Stimulated activated CD4-positive, alpha-beta T cell treated with anti-CD3 and anti-CD28 coated beads, TNF-alpha, amount 100 ng/mL, for 24 hours (primary cell): ENCODE data around the gene PRSS12.
"Not testable (repeated sequence)": the region's sequence is repeated elsewhere in the genome, so short reads cannot be mapped to it uniquely, and the experiment has no call there.

Experiments used
- DNase-seq, 3 experiments: peaks; one replicate each; pipeline ENCODE4 v3.0.0-alpha.2; 2020; ENCODE audit warnings: low read depth in 3 of 3

Gene PRSS12, protein sequence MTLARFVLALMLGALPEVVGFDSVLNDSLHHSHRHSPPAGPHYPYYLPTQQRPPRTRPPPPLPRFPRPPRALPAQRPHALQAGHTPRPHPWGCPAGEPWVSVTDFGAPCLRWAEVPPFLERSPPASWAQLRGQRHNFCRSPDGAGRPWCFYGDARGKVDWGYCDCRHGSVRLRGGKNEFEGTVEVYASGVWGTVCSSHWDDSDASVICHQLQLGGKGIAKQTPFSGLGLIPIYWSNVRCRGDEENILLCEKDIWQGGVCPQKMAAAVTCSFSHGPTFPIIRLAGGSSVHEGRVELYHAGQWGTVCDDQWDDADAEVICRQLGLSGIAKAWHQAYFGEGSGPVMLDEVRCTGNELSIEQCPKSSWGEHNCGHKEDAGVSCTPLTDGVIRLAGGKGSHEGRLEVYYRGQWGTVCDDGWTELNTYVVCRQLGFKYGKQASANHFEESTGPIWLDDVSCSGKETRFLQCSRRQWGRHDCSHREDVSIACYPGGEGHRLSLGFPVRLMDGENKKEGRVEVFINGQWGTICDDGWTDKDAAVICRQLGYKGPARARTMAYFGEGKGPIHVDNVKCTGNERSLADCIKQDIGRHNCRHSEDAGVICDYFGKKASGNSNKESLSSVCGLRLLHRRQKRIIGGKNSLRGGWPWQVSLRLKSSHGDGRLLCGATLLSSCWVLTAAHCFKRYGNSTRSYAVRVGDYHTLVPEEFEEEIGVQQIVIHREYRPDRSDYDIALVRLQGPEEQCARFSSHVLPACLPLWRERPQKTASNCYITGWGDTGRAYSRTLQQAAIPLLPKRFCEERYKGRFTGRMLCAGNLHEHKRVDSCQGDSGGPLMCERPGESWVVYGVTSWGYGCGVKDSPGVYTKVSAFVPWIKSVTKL

DNA sequence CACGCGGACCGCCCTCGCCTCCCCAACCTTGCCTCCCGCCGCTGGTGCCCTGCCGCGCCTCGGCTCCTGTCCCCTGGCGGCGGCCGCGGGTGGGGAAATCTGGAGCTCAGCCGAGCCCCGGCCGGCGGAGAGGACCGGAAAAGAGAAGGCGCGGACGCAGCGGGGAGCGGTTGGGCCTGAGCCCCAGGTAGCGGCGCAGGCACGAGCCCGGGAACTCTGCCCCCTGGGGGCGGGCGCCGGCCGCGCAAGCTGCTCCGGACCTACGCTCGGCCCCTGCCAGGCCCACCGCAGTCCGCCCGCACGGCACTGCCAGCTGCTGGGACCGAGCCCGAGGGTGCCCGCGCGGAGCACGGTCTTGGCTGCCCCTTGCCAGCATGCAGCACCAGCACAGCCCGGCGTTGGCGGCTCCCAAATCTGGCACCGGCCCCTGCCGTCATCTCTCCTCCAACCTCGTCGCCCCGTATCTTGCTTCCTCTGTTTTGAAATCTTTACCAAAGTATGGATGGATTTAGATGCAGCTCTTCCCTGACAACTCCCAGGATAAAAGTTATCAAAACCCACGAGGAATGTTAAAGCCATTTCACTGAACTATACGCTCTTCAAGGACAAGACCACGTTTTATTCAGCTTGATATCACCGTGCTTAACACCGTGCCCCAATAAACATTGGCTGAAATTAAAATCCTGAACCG is at the start of gene PRSS12:
Gene PRSS12, minus strand, starts transcription at position 161 of the 691 bp plus-strand sequence. CDS start 283 bp downstream, outside the sequence.
- peak; percentile 5 to 65 (median 17) for DNase-seq

DNA sequence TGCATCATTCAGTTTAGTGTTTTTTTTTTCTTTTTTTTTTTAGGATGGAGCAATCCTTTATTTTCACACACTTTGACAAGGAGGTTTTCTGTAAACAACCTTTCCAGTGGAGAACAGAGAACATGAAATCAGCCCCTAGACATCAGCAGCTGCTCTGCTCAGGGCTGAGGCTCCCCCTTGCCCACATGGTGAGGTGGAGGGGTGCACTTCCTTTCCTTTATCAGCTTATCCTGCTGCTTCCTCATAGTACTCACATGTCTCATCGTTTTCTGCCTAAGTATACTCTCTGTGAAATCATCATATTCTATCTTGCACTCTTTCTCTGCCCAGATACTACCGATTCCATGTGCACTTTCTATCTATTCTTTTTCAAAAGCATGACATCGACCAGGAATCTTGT is 47.6 kb upstream of the PRSS12 start:
- DNase-seq, result no peak

DNA sequence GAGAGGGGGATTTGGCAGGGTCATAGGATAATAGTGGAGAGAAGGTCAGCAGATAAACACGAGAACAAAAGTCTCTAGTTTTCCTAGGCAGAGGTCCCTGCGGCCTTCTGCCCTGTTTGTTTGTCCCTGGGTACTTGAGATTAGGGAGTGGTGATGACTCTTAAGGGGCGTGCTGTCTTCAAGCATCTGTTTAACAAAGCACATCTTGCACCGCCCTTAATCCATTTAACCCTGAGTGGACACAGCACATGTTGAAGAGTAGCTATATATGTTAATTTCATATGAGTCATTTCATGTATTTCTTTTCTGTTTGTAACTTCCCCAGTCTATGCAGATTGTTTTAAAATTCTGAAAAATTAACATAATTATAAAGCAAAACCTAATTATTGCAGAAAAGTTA is 47.1 kb upstream of the PRSS12 start:
- not testable (repeated sequence) for DNase-seq

DNA sequence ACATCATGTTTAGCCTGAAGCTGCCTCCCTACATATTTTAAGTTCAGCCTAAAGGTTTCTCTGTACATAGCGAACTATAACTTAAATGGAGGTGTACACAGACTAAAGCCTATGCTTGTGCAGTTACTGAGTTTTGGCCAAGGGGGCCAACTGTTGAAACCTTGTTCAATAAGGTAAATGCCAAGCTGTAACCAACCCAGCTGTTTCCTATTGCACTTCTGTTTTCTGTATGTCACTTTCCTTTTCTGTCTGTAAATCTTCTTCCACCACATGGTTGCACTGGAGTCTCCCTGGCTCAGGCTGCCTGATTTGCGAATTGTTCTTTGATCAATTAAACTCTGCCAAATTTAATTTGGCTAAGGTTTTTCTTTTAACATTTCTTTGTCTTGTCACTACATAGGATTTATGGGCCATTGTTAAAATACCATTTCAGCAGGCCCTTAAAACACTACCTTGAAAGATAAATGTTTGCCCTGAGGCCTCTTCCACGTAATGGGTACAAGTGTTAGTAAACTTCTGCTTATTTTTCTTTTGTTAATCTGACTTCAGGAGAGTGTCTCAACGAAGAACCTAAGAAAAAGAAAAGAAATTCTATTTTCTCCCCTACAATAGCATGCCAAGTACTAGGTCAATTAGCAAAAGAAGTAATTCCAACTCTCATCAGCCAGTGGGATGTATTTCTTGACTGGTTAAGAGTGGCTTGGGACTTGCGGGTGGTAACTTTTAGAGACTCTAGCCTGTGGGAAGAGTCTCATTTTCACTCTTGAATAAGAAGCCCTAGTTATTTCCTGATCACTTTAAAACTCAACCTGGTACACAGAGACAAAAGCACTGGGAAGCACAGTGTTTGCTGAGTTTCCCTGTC is 45.7 kb upstream of the PRSS12 start:
- DNase-seq, result no peak

DNA sequence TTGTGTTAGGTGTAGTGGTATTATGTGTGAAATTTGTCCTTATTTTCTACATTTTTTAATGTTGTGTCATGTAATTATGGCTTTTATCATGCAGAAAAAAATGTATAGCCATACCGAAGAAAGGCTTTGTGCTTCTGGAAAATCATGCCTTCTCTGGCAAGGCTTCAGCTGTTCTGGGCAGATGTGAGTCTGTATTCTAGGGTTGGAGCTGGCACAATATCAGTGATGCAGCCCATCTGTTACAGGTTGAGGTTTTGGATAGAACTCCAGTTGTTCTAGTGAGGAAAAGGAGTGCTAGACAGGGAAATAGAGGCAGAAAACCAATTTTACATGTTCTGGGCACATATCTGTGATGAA is 44.8 kb upstream of the PRSS12 start:
- no peak for DNase-seq

DNA sequence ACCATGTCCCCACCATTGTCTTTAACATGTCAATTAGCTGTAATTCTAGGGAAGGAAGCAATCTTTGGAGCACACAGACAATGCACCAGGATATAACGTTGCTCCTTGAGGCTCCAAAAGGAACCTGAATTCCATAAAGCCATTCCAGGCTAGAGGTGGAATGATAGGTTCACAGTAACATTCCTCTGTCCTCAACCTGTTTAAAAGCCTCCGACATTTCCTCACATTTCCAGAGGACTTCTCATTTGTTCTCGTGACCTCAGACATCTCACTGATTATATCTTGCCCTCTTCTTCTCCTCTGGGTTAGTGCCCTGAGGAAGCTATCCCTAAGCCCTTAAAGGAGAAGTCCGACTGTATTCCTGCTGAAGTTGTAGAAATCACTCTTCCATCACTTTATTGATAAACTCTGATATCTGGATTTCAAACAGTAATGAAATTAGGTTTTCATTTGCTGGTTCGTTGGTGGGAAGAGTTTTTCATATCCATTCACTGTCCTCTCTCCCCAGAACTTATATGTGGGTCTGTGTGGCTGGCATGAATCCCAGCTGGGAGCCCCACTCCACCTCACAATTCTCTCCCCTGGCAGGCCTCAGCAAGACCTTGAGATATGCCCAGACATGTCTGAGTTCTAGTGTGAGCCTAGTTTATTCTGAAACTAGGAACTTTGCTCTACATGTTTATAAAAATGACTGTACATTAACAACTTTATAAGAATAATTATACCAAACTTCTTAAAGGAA is 44.2 kb upstream of the PRSS12 start:
- DNase-seq, result no peak

DNA sequence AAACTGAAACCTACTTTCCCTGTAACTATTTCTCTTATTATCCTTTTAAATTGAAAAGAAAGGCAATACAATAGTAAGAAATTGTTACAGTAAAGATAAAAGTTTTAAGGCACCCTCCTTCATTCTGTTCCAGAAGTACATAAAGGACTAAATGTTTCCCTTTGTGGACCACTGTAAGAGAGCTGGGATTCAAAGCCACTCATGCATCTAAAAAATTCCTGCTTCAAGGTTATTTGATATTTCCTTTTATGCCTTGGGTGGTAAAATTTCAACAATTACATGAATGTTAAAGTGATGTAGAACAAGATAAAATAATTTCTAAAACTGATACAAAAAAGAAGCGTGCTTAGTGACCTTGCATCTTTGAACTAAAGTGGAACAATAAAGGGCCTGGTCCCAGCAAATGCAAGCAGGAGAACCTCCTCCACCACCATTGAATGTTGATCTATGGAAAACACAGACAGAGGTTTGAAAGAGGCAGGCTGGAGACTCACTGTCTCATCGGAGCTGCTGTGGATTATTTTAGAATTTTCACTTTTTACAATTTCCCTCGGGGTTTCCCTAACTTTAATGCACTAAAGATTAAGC is 42.3 kb upstream of the PRSS12 start:
- DNase-seq, result no peak

DNA sequence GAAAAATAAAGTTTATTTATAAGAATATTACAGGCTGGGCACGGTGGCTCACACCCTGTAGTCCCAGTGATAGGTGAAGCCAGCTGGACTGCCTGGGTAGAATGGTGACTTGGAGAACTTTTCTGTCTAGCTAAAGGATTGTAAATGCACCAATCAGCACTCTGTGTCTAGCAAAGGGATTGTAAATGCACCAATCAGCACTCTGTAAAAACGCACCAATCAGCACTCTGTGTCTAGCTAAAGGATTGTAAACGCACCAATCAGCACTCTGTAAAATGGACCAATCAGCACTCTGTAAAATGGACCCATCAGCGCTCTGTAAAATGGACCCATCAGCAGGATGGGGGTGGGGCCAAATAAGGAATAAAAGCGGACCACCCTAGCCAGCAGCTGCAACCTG is 39.7 kb upstream of the PRSS12 start:
- not testable (repeated sequence) for DNase-seq

DNA sequence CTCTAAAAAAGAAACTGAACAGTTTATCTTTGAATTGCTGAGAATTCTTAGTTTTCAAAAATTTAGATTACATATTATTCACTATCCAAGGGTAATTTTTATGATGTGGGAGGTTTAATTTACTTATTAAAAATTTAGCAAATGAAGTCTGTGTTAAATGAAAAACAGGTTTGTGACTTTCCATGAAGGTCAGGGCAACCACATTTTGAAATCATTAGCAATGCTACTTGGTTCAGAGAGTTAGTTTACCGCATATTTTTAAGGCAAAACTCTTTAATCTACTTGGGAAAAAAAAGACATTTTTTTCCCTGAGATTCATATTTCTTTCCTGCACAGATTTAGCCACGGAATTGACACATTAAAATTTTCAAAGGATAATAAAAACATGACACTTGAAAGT is 37.3 kb upstream of the PRSS12 start:
- no peak for DNase-seq

DNA sequence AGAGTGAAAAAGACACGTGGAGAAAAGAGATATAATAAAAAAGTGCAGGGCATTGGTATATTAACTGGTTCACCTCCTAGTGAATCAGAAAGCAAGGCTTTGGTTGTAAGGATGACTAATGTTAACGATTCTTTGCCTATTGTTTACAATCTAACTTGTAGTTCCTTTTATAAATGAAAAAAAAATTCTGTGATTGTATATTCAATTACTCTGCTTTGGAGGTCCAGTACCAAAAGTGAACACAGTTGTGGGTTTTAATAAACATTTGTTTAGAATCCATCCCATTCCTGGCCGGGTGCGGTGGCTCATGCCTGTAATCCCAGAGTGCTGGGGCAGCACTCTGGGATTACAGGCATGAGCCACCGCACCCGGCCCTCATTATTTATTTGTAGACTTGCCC is 36.9 kb upstream of the PRSS12 start:
- DNase-seq, result no peak

DNA sequence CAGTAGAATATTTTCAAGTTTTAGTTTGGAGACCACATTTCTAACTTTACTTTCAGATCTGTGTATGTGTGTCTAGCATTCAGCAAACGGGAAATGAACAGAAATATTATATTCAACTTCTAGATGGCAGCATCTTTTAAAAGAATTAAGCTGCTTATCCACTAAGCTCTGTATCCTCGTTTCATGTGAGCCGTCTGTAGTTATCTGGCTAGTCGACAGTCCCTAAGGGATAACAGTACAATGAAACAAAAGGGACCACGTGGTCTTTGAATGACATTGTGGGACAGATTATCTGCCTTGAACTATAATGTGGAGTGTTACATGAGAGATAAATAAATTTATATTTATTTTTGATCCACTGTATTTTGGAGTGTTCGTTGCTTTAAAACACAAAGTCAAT is 35.8 kb upstream of the PRSS12 start:
- no peak for DNase-seq

DNA sequence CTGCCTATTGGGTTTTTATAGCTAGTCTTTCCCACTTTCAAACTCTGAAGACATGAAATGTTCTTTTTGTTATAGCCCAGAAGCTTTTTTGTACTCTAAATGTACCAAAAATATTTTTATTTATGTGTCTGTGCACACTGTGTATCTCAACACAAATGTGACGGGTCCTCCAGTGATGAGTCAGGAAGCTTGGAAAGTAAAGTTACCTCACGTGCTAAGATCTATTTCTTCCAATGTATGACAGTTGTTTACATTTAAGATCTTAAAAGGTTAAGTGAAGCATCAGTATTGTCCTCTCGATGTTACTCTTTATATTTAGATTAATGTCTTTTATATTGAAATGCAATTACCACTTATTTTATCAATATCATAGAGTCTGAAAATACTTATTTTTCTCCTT is 29.1 kb upstream of the PRSS12 start:
- no peak for DNase-seq

DNA sequence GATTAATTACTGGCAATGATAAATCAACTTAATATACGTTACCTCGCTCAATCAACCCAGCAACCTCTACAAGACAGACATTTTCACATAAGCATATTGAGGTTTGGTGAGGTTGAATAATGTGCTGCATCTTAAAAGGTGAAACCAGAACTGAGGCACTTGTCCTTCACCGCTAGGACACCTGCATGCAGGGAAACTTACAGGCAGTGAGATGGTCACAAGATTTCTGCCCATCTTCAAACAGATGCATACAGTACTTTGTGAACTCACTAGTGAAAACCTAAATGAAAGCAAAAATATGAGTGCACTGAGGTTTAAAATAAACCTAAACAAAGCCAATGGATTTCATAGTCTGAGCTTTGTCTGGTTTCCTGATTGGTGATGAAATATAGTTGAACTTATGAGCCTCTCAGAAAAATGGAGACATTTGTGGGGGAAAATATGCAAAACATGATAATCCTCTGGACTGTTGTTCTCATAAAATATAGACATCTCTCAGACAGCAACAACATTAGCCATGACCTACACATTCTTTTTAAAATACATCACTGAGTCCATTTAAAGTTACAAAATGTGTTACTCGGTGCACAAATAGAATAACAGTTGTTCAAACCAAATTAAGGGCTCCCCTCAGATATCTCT is 20.9 kb upstream of the PRSS12 start:
- no peak for DNase-seq

DNA sequence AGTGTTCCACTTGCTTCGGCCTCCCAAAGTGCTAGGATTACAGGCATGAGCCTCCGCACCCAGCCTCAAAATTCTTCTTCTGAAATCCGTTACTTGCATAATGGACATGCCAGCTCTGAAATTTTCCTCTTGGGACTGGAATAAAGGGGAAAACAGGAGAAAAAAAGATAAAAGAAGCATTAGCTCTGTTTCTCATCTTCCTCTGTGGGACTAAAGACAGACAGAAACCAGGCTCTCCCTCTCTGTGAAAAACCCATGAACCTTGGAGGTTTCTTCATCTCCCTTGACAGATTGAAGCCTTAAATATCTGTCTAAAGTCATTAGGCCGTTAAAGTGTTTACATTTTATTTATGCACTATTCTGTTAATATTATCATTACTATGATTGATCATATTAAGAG is 19.4 kb upstream of the PRSS12 start:
- no peak for DNase-seq

DNA sequence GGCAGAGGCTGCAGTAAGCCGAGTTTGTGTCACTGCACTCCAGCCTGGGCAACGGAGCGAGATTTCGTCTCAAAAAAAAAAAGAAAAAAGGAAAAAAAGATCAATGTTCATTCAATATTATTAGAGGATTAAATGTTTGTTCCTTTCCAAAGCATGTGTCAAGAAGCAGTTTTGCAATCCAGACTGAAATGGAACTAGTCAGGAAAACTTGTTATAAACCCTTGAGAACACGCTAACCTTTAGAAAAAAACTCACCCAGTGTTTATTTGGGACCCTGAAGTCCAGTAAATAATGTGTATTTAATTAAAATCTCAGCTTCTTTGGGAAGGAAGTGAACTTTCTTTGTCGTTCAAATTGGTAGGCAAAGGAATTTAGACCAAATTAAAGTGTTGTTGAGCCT is 16.4 kb upstream of the PRSS12 start:
- no peak for DNase-seq

DNA sequence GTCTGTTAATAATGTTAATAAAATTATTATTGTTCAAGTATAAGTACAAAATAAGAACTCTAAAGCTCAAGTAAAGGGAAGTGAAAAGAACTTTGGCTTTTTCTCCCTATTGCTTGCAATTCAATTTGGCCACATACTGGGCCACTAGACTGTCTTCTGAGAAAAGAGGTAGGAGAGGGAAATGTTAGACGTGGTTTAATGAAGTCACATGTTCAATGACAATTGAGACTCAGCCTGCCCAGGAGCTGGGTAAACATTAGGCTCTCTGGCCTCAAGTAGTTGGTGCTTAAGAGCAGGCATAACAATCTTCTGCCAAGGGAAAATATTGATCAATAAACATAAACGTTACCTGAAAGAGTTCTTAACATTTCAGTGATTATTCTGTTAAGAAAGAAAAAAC is 15.1 kb upstream of the PRSS12 start:
- DNase-seq, result no peak

DNA sequence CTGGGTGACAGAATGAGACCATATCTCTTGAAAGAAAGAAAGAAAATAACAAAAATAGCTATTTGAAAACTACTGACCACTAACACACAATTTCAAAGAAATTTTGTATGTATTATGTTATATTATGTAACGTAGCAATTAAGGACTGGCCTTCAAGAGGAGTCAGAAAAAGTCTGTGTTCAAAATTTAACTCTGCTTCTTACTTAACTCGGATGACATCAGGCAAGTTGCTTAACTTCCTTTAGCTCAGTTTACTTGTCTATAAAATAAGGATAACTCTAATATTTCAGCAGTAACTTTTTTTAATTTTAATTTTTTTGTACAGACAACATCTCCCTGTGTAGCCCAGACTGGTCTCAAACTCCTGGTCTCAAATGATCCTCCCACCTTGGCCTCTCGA is 14.6 kb upstream of the PRSS12 start:
- no peak for DNase-seq

DNA sequence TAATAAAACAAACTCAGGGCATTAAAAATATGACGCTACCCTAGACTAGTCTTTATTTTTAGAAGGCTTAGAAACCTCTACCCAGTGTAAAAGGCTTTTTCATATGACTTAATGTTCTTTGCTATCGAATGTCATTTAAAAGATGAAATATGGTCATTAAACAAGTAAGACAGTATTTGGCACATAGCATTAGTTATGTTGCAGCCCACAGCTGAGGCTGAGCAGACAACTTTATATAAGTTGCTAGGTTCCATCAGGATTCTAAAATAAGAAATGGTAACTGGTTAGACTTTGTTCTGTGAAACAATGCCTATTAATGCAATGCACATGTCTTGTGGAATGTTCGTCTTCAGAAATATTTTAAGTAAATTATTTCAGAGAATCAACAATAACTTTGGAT is 10.4 kb upstream of the PRSS12 start:
- no peak for DNase-seq

DNA sequence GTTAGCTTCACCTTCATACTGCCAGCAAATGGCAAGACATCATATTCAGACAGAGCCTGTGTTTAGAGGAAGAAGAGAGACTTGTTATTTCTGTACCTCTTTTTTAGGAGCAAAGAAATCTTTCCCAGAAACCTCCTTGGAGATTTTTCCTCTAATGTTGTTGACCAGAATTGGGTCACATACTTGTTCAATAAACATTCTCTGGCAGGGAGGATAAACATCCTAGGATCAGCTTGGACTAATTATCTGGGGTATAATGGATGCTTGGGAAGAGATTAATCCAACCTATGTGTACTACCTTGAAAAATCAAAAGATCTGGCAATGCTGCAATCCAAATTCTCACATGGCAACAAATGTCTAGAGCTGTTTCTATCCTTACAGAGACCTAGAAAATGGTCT is 8.4 kb upstream of the PRSS12 start:
- no peak for DNase-seq

DNA sequence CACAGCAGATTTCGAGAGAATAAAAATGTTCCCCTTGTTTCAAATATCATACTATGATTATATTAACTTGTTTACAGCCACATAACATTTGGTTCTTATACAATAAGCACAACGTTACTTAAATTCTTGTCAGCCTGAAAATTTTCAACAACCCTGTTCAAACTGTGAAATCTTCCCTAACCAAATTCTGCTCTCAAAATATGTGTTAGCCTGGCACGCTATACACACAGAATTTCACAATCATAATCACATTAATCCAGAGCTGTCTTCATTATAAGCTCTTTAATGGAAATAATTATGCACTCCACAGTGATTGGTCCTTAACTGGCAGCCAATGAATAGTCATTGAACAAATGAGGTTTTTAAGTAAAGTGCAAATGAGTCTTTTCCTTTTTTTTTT is 7.3 kb upstream of the PRSS12 start:
- DNase-seq, result no peak
